A673 (cell line): ENCODE data around the gene CLASP1. TPM values are rescaled to one million over a fixed set of nuclear protein-coding genes. Genes with fewer than 3 reads are reported as not detected.
"Not testable (repeated sequence)": the region's sequence is repeated elsewhere in the genome, so short reads cannot be mapped to it uniquely, and the experiment has no call there.

Experiments used
- BruUV-seq: library from RNA; stranded (reverse); fragments of 400-500 nt; replicated peaks from 2 replicates; lab custom pipeline; 2021; lab: Mats Ljungman, UMichigan
- CTCF ChIA-PET: fragments of 300-600 bp; sonication (Branson Sonifier 250); formaldehyde crosslinking; loops from one replicate; lab custom pipeline; 2022; ENCODE audit warnings: antibody characterized with exemption; lab: Charles Lee
- POLR2A ChIA-PET: fragments of 300-600 bp; sonication (Branson Sonifier 250); formaldehyde crosslinking; loops from one replicate; lab custom pipeline; 2022; ENCODE audit warnings: antibody characterized with exemption; ENCODE audit not compliant: low non-redundant PET; lab: Charles Lee
- DNase-seq: peaks from one replicate; pipeline ENCODE4 v3.0.0-alpha.2; 2015; ENCODE audit warnings: low spot score
- H3K27ac ChIP-seq: fragments of 200-600 bp; sonication (generic); 2 replicates; pipeline ENCODE4 v1.5.1; 2016; ENCODE audit warnings: mixed run types, low read depth, mild to moderate bottlenecking, mixed read lengths, antibody characterized with exemption, low read length; ENCODE audit not compliant: poor library complexity, severe bottlenecking
- H3K27me3 ChIP-seq: fragments of 200-600 bp; sonication (generic); replicated peaks from 2 replicates; pipeline ENCODE4 v1.6.1; 2017; ENCODE audit warnings: mixed run types, low read depth, mild to moderate bottlenecking, mixed read lengths, antibody characterized with exemption, low read length; ENCODE audit not compliant: insufficient read depth, poor library complexity
- H3K36me3 ChIP-seq: fragments of 200-600 bp; sonication (generic); 2 replicates; pipeline ENCODE4 v1.6.1; 2016; ENCODE audit warnings: mixed run types, mild to moderate bottlenecking, mixed read lengths, antibody characterized with exemption, low read length; ENCODE audit not compliant: insufficient read depth, poor library complexity, severe bottlenecking
- H3K4me1 ChIP-seq: fragments of 200-600 bp; sonication (generic); 2 replicates; pipeline ENCODE4 v1.6.1; 2017; ENCODE audit warnings: mixed run types, mild to moderate bottlenecking, mixed read lengths, antibody characterized with exemption, low read length; ENCODE audit not compliant: insufficient read depth, poor library complexity, severe bottlenecking
- H3K4me3 ChIP-seq: fragments of 200-600 bp; sonication (generic); 2 replicates; pipeline ENCODE4 v1.5.1; 2016; ENCODE audit warnings: low read depth, mixed run types, mild to moderate bottlenecking, mixed read lengths, low read length; ENCODE audit not compliant: poor library complexity, severe bottlenecking
- H3K9me3 ChIP-seq: fragments of 200-600 bp; sonication (generic); 2 replicates; pipeline ENCODE4 v1.6.1; 2016; ENCODE audit warnings: mixed run types, low read depth, mild to moderate bottlenecking, mixed read lengths, antibody characterized with exemption, low read length; ENCODE audit not compliant: poor library complexity, severe bottlenecking
- EZH2 ChIP-seq: fragments of 200-600 bp; sonication (generic); IDR thresholded peaks from 2 replicates; pipeline ENCODE4 v1.6.1; 2017; ENCODE audit warnings: borderline replicate concordance, low read depth, mild to moderate bottlenecking, mixed read lengths, antibody characterized with exemption, low read length; ENCODE audit not compliant: poor library complexity, severe bottlenecking
- intact Hi-C: fragments of 100-400 bp; cut with micrococcal nuclease; formaldehyde crosslinking; loops from one replicate; pipeline ENCODE4 v1.10.0; 2022; ENCODE audit not compliant: unreplicated experiment
- total RNA-seq: library from RNA; stranded (reverse); gene quantifications from 2 replicates; pipeline ENCODE4 v1.2.3, GENCODE V29; 2021
- TF ChIP-seq, protein P1 (sequence below): fragments of 300-800, 200-600 bp; sonication (generic); conservative IDR thresholded peaks from 2 replicates; pipeline ENCODE4 v1.5.1; 2017; ENCODE audit warnings: low read depth, mild to moderate bottlenecking, antibody characterized with exemption, low read length, moderate library complexity, mixed read lengths

CLASP1 gene
- total RNA-seq, 1 experiment from 2014 or later: 69.1 TPM

DNA sequence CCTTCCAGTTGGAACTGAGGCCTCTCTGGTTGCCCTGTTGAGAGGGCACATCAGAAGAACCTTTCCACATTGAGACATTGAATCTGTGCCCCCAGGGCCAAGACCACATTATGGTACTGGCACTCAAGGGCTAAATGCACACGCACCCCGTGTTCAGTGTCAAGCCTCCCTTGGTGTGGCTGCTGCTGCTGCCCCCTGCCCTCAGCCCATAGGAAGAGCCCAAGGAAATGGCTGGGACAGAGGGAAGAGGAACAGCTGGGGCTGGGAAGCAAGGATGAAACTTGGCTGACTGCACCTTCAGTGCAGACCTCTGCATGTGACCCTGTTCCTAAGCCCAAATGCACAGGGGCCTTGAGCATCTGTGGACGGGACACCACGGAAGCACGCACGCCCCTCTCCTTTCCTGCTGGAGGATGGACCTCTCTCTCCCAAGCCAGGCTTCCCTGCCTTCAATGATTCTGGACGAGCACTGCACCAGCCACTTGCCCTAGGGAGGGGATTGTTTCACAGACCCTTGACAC is 47.2 kb upstream of the CLASP1 start:
- intact Hi-C loops: no loop called here
- Histone ChIP-seq H3K4me1 (peaks cover 9% of the 10 kb centered on the region), H3K9me3 (no peaks in the 10 kb centered on the region), H3K36me3 (no peaks in the 10 kb centered on the region), H3K27ac (no peak overlapping the region), H3K4me3 (no peak overlapping the region), H3K27me3 (no peaks in the 10 kb centered on the region)
- DNase-seq: no peak
- ChIA-PET CTCF (no interaction called here), POLR2A (no interaction called here)
- BruUV-seq: no TSS peak
- TF ChIP-seq EZH2: no peak
- TF ChIP-seq, protein P1, sequence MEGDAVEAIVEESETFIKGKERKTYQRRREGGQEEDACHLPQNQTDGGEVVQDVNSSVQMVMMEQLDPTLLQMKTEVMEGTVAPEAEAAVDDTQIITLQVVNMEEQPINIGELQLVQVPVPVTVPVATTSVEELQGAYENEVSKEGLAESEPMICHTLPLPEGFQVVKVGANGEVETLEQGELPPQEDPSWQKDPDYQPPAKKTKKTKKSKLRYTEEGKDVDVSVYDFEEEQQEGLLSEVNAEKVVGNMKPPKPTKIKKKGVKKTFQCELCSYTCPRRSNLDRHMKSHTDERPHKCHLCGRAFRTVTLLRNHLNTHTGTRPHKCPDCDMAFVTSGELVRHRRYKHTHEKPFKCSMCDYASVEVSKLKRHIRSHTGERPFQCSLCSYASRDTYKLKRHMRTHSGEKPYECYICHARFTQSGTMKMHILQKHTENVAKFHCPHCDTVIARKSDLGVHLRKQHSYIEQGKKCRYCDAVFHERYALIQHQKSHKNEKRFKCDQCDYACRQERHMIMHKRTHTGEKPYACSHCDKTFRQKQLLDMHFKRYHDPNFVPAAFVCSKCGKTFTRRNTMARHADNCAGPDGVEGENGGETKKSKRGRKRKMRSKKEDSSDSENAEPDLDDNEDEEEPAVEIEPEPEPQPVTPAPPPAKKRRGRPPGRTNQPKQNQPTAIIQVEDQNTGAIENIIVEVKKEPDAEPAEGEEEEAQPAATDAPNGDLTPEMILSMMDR: no peak

DNA sequence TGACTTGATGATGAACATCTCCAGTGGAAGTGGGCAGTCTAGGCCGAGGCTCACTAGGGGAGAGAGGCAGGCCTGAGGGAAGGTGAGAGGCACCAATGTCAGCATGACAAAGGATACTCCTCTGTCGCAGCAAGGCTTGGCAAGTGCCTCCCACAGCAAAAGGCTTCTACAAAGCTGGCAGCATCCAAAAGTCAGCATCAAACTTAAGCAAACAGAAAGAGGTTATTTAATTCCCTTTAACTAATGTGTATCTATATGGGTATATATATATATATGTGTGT is 45.8 kb upstream of the CLASP1 start:
- Histone ChIP-seq H3K27me3 (no peaks in the 10 kb centered on the region), H3K4me3 (no peak overlapping the region), H3K9me3 (no peaks in the 10 kb centered on the region), H3K27ac (no peak overlapping the region), H3K36me3 (no peaks in the 10 kb centered on the region), H3K4me1 (peaks cover 3% of the 10 kb centered on the region)
- no peak for TF ChIP-seq EZH2
- intact Hi-C loops: no loop called here
- DNase-seq: no peak
- no TSS peak for BruUV-seq
- ChIA-PET CTCF (no interaction called here), POLR2A (no interaction called here)

DNA sequence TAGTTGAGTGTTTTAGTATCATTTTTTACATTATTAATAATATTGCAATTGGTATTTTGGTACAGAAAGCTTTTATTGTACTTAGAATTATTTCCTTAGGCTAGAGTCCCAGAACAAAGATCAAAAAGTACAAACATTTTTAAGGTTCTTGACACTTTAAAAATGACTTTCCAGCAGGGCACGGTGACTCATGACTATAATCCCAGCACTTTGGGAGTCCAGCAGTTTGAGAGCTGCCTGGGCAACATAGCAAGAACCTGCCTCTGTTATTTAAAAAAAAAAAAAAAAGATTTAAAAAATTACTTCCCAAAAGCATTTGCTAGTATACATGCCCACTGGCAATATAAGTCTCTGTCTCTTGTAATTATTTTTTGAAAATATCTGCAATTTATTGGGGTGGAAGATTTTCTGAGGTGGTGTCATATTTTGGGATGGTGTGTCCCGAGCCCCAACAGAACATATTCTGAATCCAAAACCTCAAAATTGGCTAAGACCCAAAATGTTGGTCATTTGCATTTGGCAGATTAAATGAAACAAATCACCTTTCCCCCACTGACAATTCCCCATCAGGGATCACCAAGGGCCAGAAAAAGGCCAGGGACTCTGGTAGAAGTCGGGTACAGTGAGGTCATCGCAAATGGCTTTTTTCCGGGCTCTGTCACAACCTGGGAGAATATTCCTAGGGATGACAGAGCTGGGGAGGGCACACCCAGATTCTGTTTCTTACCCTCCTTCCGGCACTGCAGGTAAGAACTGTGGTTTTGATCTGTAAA is 45.3 kb upstream of the CLASP1 start:
- intact Hi-C loops: no loop called here
- DNase-seq: no peak
- POLR2A ChIA-PET: no interaction called here
- peaks cover 5% of the 10 kb centered on the region for H3K4me1 ChIP-seq
- CTCF ChIA-PET: no interaction called here
- no peaks in the 10 kb centered on the region for H3K36me3 ChIP-seq
- H3K27me3 ChIP-seq: no peaks in the 10 kb centered on the region
- H3K9me3 ChIP-seq: no peaks in the 10 kb centered on the region
- TF ChIP-seq, protein P1: no peak
- no peak for TF ChIP-seq EZH2
- H3K27ac ChIP-seq: no peak overlapping the region
- no peak overlapping the region for H3K4me3 ChIP-seq
- BruUV-seq: no TSS peak

DNA sequence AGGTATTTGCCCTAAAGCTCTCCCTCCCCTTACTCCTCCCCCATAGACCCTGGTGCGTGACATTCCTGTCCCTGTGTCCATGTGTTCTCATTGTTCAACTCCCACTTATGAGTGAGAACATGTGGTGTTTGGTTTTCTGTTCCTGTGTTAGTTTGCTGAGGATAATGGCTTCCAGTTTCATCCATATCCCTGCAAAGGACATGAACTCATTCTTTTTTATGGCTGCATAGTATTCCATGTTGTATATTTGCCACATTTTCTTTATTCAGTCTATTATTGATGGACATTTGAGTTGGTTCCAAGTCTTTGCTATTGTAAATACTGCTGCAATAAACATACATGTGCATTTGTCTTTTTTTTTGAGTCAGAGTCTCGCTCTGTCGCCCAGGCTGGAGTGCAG is 41.3 kb upstream of the CLASP1 start:
- POLR2A ChIA-PET, H3K4me1 ChIP-seq, H3K27me3 ChIP-seq, DNase-seq, BruUV-seq, H3K4me3 ChIP-seq, H3K27ac ChIP-seq, H3K36me3 ChIP-seq, CTCF ChIA-PET, intact Hi-C loops, H3K9me3 ChIP-seq: not testable (repeated sequence)
